Uterus (tissue), 2 donors: ENCODE data around the gene DMPK.

Experiments
- CTCF ChIP-seq, 4 experiments: fragments of 200-600 bp in 2 of 4; fragments of 450-650 bp in 2 of 4; sonication (generic) in 2 of 4; IDR thresholded peaks; one replicate each; pipeline ENCODE4 v1.5.1; 2016 to 2019; ENCODE audit warnings: antibody characterized with exemption in 4 of 4, mild to moderate bottlenecking in 2 of 4, moderate library complexity in 1 of 4
- POLR2A ChIP-seq, 2 donors: fragments of 450-650 bp; IDR thresholded peaks; one replicate each; pipeline ENCODE4 v1.6.1; 2016; ENCODE audit warnings: antibody characterized with exemption in 2 of 2, mild to moderate bottlenecking in 1 of 2, moderate library complexity in 1 of 2

DNA sequence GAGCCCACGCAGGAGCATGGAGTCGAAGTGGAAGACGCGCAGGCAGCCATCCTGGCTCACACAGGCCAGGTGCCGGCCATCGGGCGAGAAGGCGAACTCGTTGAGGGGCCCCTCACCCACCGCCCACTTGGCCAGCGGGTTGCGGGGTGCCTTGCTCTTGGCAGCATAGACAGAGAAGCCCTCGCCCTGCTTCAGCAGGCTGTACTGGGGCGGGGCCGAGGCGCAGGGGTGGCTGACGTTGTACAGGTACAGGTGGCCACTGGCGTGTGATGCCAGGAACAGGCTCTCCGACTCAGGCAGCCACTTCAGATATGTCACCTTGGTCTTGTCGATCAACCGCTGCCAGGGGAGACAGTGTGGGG, 4.2 kb upstream of the DMPK start:
- TF ChIP-seq CTCF (IDR thresholded peaks at IDR 0.05) (no peak), POLR2A (IDR thresholded peaks at IDR 0.05) (no peak)
